ENCODE measurements around the gene EML4. TPM values are rescaled to one million over a fixed set of nuclear protein-coding genes. Genes with fewer than 3 reads are reported as not detected.

Gene EML4
- total RNA-seq, 2 experiments from 2014 or later, result 67.4 to 69.8 TPM

GRCh38 chr2:42274863-42275262 is 105.7 kb downstream of the EML4 start:
- Mint-ChIP-seq H3K36me3 (peaks cover 15% of the 10 kb centered on the region), H3K27me3 (no peaks in the 10 kb centered on the region), H3K9me3 (no peaks in the 10 kb centered on the region), H3K4me3 (no peak overlapping the region), H3K27ac (no peak overlapping the region), H3K4me1 (ENCODE audit: low read depth) (peaks cover 5% of the 10 kb centered on the region)
- intact Hi-C loops (cut with micrococcal nuclease), result no loop called here
- ChIA-PET POLR2A (no interaction called here), CTCF (no interaction called here)
- DNase-seq, result no peak

- peaks cover 13% of the 10 kb centered on the region for H3K4me1 Mint-ChIP-seq (ENCODE audit: low read depth)
- POLR2A ChIA-PET, result no interaction called here
- CTCF ChIA-PET, result interaction anchor here (0.7 kb wide), 1 partner anchor 24 kb away, joined by 3 read pairs; no protein-coding TSS in a partner anchor
Observed at GRCh38 chr2:42281416-42282081, 112.4 kb downstream of the EML4 start.

GRCh38 chr2:42284019-42284418 is 114.9 kb downstream of the EML4 start:
- Mint-ChIP-seq H3K9me3 (no peaks in the 10 kb centered on the region), H3K36me3 (peaks cover 29% of the 10 kb centered on the region), H3K4me3 (no peak overlapping the region), H3K4me1 (ENCODE audit: low read depth) (peaks cover 31% of the 10 kb centered on the region), H3K27me3 (no peaks in the 10 kb centered on the region), H3K27ac (no peak overlapping the region)
- CTCF ChIA-PET, result interaction anchor here (0.7 kb wide), 1 partner anchor 19 kb away, joined by 3 read pairs; no protein-coding TSS in a partner anchor
- DNase-seq, result no peak
- POLR2A ChIA-PET, result no interaction called here
- intact Hi-C loops (cut with micrococcal nuclease), result no loop called here

More at GRCh38 chr2:42281416-42282081, 112.4 kb downstream of the EML4 start:
- Mint-ChIP-seq H3K4me3 (no peak overlapping the region), H3K36me3 (peaks cover 28% of the 10 kb centered on the region), H3K9me3 (no peaks in the 10 kb centered on the region), H3K27me3 (no peaks in the 10 kb centered on the region), H3K27ac (no peak overlapping the region)
- no peak for DNase-seq
- intact Hi-C loops (cut with micrococcal nuclease), result loop anchor here (2.0 kb wide), 1 partner anchor 13 kb away; no protein-coding TSS in a partner anchor

GRCh38 chr2:42286268-42286946 is 117.3 kb downstream of the EML4 start:
- Mint-ChIP-seq H3K27ac (peak overlapping the region; percentile 8), H3K4me1 (ENCODE audit: low read depth) (peaks cover 42% of the 10 kb centered on the region), H3K4me3 (no peak overlapping the region), H3K9me3 (no peaks in the 10 kb centered on the region), H3K27me3 (no peaks in the 10 kb centered on the region), H3K36me3 (peaks cover 35% of the 10 kb centered on the region)
- DNase-seq, result no peak
- intact Hi-C loops (cut with micrococcal nuclease), result no loop called here
- POLR2A ChIA-PET, result no interaction called here
- CTCF ChIA-PET, result no interaction called here

- Mint-ChIP-seq H3K27me3 (no peaks in the 10 kb centered on the region), H3K4me3 (no peak overlapping the region), H3K36me3 (peaks cover 38% of the 10 kb centered on the region), H3K4me1 (ENCODE audit: low read depth) (peaks cover 56% of the 10 kb centered on the region), H3K27ac (no peak overlapping the region), H3K9me3 (no peaks in the 10 kb centered on the region)
- ChIA-PET POLR2A (no interaction called here), CTCF (interaction anchor here (0.6 kb wide), 1 partner anchor 35 kb away, joined by 4 read pairs; no protein-coding TSS in a partner anchor)
- no peak for DNase-seq
- intact Hi-C loops (cut with micrococcal nuclease), result no loop called here
Observed at GRCh38 chr2:42288811-42289210, 119.7 kb downstream of the EML4 start.

GRCh38 chr2:42289222-42289621 is 120.1 kb downstream of the EML4 start:
- H3K4me3 Mint-ChIP-seq, result no peak overlapping the region
- no peaks in the 10 kb centered on the region for H3K9me3 Mint-ChIP-seq
- intact Hi-C loops (cut with micrococcal nuclease), result no loop called here
- H3K27ac Mint-ChIP-seq, result peak overlapping the region; percentile 38
- peaks cover 38% of the 10 kb centered on the region for H3K36me3 Mint-ChIP-seq
- DNase-seq, result no peak
- ChIA-PET POLR2A (no interaction called here), CTCF (interaction anchor here (0.6 to 1.6 kb wide), 2 partner anchors 35 to 40 kb away, joined by 4 to 6 read pairs; no protein-coding TSS in a partner anchor)
- no peaks in the 10 kb centered on the region for H3K27me3 Mint-ChIP-seq
- peaks cover 54% of the 10 kb centered on the region for H3K4me1 Mint-ChIP-seq (ENCODE audit: low read depth)

- DNase-seq, result no peak
- ChIA-PET CTCF (interaction anchor here (1.6 kb wide), 1 partner anchor 39 kb away, joined by 6 read pairs; no protein-coding TSS in a partner anchor), POLR2A (no interaction called here)
- Mint-ChIP-seq H3K4me3 (no peak overlapping the region), H3K4me1 (ENCODE audit: low read depth) (peaks cover 58% of the 10 kb centered on the region), H3K27me3 (no peaks in the 10 kb centered on the region), H3K36me3 (peaks cover 43% of the 10 kb centered on the region), H3K9me3 (no peaks in the 10 kb centered on the region), H3K27ac (no peak overlapping the region)
- intact Hi-C loops (cut with micrococcal nuclease), result loop anchor here (5.0 kb wide), 1 partner anchor 48 kb away; no protein-coding TSS in a partner anchor
Observed at GRCh38 chr2:42290005-42290404, 120.9 kb downstream of the EML4 start.

GRCh38 chr2:42293019-42293418 is 123.9 kb downstream of the EML4 start:
- ChIA-PET CTCF (interaction anchor here (1.1 kb wide), 1 partner anchor 35 kb away, joined by 3 read pairs; no protein-coding TSS in a partner anchor), POLR2A (no interaction called here)
- H3K27me3 Mint-ChIP-seq, result no peaks in the 10 kb centered on the region
- H3K4me1 Mint-ChIP-seq (ENCODE audit: low read depth), result peaks cover 63% of the 10 kb centered on the region
- H3K27ac Mint-ChIP-seq, result peak overlapping the region; percentile 11
- no peaks in the 10 kb centered on the region for H3K9me3 Mint-ChIP-seq
- H3K36me3 Mint-ChIP-seq, result peaks cover 57% of the 10 kb centered on the region
- no peak overlapping the region for H3K4me3 Mint-ChIP-seq
- DNase-seq, result no peak
- intact Hi-C loops (cut with micrococcal nuclease), result loop anchor here (5.0 kb wide), 1 partner anchor 51 kb away; no protein-coding TSS in a partner anchor

GRCh38 chr2:42296226-42296625 is 127.1 kb downstream of the EML4 start:
- intact Hi-C loops (cut with micrococcal nuclease), result loop anchor here (2.0 kb wide), 1 partner anchor 65 kb away; the partner anchor contains the start of gene COX7A2L
- H3K27ac Mint-ChIP-seq, result peak overlapping the region; percentile 71
- peaks cover 63% of the 10 kb centered on the region for H3K36me3 Mint-ChIP-seq
- H3K27me3 Mint-ChIP-seq, result no peaks in the 10 kb centered on the region
- CTCF ChIA-PET, result interaction anchor here (1.1 kb wide), 1 partner anchor 32 kb away, joined by 3 read pairs; no protein-coding TSS in a partner anchor
- no peak for DNase-seq
- H3K4me1 Mint-ChIP-seq (ENCODE audit: low read depth), result peaks cover 65% of the 10 kb centered on the region
- no peak overlapping the region for H3K4me3 Mint-ChIP-seq
- H3K9me3 Mint-ChIP-seq, result no peaks in the 10 kb centered on the region
- POLR2A ChIA-PET, result interaction anchor here (1.0 kb wide), 1 partner anchor 63 kb away, joined by 3 read pairs; no protein-coding TSS in a partner anchor

GRCh38 chr2:42297322-42297936 is 128.3 kb downstream of the EML4 start:
- intact Hi-C loops (cut with micrococcal nuclease), result loop anchor here (2.0 kb wide), 1 partner anchor 63 kb away; the partner anchor contains the start of gene COX7A2L
- H3K4me1 Mint-ChIP-seq (ENCODE audit: low read depth), result peaks cover 58% of the 10 kb centered on the region
- ChIA-PET CTCF (no interaction called here), POLR2A (no interaction called here)
- H3K27ac Mint-ChIP-seq, result peak overlapping the region; percentile 76
- H3K4me3 Mint-ChIP-seq, result peak overlapping the region; percentile 8
- no peak for DNase-seq
- H3K9me3 Mint-ChIP-seq, result no peaks in the 10 kb centered on the region
- peaks cover 57% of the 10 kb centered on the region for H3K36me3 Mint-ChIP-seq
- no peaks in the 10 kb centered on the region for H3K27me3 Mint-ChIP-seq

- POLR2A ChIA-PET, result no interaction called here
- intact Hi-C loops (cut with micrococcal nuclease), result no loop called here
- H3K4me1 Mint-ChIP-seq (ENCODE audit: low read depth), result peaks cover 52% of the 10 kb centered on the region
Observed at GRCh38 chr2:42298132-42298531, 129.0 kb downstream of the EML4 start.

More at GRCh38 chr2:42298132-42298531, 129.0 kb downstream of the EML4 start:
- no peaks in the 10 kb centered on the region for H3K9me3 Mint-ChIP-seq
- no peak for DNase-seq
- CTCF ChIA-PET, result interaction anchor here (1.0 kb wide), 1 partner anchor 30 kb away, joined by 3 read pairs; no protein-coding TSS in a partner anchor
- peak overlapping the region; percentile 71 for H3K27ac Mint-ChIP-seq
- no peak overlapping the region for H3K4me3 Mint-ChIP-seq
- H3K36me3 Mint-ChIP-seq, result peaks cover 58% of the 10 kb centered on the region
- H3K27me3 Mint-ChIP-seq, result no peaks in the 10 kb centered on the region
